Stromal cell of bone marrow (primary cell): ENCODE results near the gene PLK1.
"Not testable (repeated sequence)": the region's sequence is repeated elsewhere in the genome, so short reads cannot be mapped to it uniquely, and the experiment has no call there.

Experiments used
- DNase-seq: peaks from one replicate; pipeline ENCODE4 v3.0.0-alpha.2; 2012; ENCODE audit warnings: low read depth

The PLK1 gene

DNA sequence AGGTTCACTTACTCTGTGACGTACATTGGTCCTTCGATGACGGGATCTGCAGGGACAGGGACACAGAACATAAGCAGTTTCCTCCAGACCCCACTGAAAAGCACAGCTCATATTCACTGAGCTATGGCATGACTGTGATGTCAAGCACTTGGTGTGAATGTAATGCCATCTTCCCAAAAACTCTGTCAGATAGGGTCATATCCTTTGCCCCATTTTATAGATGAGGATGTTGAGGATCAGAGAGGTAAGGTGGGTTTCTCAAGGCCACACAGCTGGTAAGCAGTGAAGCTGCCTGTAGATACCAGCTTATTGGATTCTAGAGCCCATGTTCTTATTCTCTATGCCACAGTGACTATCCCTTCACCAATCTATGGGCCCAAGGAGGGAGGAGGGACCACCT, 31.8 kb downstream of the PLK1 start:
- no peak for DNase-seq

DNA sequence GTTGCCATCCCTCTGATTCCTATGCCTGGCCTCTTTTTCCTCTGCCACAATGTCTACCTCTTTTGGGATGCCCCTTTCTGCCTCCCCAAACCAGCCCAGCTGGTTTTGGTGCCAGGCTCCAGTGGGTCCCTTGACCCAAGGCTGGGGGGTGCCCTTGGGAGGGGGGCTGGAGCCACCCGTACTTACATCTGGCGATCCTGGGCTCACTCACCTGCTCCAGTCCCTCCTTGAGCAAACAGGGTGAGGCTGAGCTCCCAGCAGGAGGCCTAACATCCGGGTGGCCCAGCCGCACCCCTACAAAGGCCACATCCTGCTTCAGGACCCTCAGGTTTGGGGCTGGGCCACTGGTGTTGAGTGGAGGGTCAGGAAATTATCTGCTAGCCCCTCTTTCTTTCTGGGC, 33.1 kb downstream of the PLK1 start:
- DNase-seq, result no peak

DNA sequence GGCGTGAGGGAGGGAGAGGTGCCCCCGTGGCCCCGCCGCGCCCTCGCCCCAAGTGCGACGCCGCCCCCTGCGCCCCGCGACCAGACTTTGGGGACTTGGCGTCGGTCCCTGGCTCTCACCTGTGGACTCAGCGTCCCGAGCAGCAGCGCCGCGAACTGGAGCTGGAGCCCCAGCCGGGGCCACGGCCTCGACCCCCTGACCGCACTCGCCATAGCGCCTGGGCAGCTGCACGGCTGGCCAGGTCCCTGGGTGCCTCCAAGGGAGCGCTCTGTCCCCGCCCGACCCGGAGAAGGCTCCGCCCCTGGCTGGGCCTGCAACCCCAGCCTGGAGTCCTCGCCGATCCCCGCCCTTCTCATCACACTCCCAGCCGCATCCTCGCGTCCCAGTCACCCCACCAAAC, 34.3 kb downstream of the PLK1 start, which contains the start of gene ERN2:
ERN2 (minus strand) TSS at position 247 of the 400 bp plus-strand sequence; CDS start at position 212, 35 bp downstream.
- no peak for DNase-seq

DNA sequence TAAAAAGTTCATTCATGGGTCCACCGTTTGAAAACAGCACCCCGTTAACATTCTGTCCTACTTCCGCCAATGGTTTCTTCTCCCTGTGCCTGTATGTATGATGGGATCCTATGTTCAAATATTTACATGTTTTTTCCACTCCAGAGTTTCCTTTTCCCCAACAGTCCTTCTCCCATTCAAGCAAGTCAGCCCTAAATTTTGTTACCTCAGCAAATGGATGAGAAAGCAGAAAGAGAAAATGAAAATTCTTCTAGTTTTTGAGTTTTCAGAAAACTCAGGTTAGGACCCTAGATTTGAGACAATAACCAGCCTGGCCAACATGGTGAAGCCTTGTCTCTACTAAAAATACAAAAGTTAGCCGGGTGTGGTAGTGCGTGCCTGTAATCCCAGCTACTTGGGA, 37.8 kb downstream of the PLK1 start:
- DNase-seq, result no peak

DNA sequence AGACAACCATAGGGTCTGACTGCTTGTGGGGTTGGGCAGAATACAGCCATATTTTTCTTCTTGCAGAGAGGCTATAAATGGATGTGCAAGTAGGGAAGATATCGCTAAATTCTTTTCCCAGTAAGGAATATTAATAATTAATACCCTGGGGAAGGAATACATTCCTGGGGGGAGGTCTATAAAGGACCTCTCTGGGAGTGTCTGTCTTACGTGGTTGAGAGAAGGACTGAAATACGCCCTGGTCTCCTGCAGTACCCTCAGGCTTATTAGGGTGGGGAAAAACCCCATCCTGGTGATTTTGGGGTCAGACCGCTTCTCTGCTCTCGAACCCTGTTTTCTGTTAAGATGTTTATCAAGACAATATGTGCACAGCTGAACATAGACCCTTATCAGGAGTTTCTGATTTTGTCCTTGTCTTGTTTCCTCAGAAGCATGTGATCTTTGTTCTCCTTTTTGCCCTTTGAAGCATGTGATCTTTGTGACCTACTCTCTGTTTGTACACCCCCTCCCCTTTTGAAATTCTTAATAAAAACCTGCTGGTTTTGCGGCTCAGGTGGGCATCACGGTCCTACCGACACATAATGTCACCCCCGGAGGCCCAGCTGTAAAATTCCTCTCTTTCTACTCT, 44.0 kb downstream of the PLK1 start:
- DNase-seq, result not testable (repeated sequence)

DNA sequence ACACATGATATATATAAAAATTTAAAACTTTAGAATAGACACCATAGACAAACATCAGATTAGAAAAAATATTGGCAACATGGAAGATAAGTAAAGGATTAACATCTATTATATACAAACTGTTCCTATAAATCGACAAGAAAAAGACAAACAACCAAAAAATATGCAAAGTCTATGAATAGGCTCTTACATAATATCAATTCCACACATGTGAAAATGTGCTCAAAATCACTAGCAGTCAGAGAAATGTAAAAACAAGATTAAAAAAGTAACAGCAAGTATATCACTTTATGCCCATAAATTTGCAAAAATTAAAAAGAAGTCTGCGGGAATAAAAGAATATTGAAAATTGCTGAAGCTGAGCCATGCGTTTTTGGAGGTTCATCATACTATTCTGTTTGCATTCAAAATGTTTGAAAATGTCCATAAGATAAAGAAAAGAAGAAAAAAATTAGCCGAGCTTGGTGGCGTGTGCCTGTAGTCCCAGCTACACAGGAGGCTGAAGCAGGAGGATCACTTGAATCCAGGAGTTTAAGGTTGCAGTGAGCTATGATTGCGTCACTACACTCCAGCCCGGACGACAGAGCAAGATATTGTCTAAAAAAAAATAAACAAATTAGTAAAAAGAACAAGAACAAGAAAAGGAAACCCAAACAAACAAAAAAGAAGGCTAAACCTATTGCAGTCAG, 45.6 kb downstream of the PLK1 start:
- DNase-seq, result no peak

DNA sequence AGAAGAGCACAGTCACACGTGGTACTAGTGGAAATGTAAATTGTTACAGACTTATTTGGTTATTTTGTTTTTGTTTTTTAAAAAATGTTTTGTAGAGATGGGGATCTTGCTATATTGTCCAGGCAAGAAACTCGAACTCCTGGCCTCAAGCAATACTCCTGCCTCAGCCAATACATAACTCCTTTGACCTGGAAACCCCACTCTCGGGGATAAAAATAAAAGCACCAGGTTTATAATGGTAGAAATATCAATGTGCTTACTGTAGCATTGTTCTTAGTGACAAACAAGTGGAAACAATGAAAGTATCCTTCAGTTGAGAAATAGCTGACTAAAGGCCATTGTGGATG, 46.1 kb downstream of the PLK1 start:
- no peak for DNase-seq

DNA sequence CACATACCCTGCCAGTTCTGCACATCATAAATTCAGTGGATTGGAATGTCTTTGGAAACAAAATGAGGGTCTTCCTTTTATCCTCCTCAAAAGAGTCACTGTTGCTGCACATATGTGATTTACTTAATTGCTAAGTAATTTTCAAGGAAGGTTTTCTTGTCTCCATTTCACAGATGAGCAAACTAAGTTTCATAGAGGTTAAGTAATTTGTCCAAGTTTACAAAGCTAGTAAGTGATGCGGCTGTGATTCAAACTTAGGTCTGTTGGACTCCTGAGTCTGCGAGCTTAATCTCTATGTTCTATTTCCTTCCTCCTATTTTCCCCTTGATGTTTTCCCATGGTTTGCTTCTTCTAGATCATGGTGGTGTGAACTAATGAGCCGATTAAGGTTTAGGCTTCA, 48.0 kb downstream of the PLK1 start:
- no peak for DNase-seq

DNA sequence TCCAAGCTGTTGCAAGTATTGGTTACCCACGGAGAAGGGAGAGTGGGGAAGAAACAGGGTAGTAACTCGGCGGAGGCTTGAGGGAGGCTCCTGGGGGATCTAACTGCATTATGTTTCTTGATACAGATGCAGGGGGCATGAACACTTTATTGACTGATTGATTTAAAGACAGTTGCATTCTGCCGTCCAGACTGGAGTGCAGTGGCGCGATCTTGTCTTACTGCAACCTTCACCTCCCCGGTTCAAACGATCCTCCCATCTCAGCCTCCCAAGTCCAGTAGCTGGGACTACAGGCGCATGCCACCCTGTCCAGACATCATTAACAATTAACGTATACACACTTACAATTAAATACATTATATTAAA, 49.4 kb downstream of the PLK1 start:
- no peak for DNase-seq

DNA sequence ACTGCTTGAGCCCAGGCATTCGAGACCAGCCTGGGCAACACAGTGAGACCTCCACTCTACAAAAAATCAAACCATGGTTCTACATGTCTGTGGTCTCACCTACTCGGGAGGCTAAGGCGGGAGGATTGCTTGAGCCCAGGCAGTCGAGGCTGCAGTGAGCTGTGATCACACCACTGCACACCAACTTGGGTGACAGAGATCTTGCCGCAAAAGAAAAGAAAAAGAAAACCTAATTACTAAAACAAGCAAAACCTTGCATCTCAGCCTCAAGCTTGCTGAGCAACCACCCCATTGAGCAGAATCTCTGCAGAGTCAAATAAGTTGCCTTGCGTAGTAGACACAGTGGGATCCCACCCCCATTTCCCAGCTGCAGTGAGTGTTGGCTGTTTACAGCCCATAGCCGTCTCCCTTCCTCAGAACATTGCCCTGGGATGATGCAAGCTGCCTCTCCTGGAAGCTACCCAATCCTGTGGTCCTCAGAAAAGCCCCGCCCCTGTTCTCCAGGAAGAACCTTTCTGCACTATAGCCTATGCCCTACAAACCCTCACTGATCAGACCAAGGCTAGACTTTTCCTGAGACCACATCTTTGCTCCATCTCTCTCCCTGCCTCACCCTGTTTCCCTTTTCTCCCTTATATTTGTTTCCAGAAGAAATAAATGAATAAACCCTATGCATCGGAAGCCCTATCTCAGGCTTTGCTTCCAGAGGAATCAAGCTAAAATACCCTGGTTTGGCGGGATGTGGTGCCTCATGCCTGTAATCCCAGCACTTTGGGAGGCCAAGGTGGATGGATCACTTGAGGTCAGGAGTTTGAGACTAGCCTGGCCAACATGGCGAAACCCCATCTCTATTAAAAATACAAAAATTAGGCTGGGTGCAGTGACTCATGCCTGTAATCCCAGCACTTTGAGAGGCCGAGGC, 51.1 kb downstream of the PLK1 start:
- peak; percentile 24 for DNase-seq

DNA sequence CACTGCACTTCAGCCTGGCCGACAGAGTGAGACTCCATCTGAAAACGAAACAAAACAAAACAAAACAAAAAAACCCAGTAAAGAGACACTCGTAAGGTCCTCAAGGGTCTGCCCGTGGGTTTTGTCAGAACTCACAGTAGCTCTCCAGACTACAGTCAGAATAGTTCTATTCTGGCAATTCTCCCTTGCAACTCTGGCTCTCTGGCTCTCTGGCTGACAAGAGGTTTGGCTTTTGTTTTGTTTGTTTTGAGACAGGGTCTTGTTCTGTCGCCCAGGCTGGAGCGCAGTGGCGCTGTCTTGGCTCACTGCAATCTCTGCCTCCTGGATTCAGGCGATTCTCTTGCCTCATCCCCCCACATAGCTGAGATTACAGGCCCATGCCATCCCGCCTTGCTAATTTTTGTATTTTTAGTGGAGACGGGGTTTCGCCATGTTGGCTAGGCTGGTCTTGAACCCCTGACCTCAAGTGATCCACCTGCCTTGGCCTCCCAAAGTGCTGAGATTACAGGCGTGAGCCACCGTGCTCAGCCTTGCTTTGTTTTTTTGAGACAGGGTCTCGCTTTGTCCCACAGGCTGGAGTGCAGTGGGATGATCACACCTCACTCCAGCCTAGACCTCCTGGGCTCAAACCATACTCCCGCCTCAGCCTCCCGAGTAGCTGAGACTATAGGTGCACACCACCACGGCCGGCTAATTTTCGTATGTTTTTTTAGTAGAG, 55.6 kb downstream of the PLK1 start:
- DNase-seq, result no peak

DNA sequence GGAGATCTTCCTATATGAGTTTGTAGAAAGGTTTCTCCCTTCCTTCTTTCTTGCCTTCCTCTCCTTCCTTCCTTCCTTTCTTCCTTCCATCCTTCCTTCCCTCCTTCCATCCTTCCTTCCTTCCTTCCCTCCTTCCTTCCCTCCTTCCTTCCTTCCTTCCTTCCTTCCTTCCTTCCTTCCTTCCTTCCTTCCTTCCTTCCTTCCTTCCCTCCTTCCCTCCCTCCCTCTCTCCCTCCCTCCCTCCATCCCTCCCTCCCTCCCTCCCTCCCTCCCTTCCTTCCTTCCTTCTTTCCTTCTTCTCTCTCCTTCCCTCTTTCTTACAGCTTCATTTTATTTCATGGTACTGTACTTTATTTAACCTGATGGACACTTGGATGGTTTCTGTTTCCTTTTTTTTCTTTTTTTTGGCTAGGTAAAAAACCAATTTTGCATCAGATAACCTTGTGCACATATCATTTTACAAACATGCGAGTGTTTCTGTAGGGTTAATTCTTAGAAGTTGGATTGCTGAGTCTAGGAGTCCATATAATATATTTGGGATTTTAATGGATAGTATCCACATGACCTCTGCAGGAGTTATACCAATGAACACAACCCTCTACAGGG, 58.8 kb downstream of the PLK1 start:
- DNase-seq, result not testable (repeated sequence)

DNA sequence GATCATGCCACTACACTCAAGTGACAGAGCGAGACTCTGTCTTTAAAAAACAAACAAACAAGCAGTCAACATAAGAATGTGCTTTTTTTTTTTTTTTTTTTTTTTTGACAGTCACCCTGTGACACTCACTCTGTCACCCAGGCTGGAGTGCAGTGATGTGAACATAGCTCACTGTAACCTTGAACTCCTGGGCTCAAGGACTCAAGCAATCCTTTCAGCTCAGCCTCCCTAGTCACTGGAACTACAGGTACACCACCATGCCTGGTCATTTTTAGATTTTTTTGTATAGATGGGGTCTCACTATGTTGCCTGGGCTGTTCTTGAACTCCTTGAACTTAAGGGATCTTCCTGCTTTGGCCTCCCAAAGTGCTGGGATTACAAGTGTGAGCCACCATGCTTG, 60.8 kb downstream of the PLK1 start:
- DNase-seq, result no peak
